DND-41 (cell line): ENCODE measurements around the gene AOPEP.

Experiments used
- ATAC-seq: fragments of 200-7000 bp; cut with Tn5 transposase; 3 replicates; pipeline ENCODE4 v1.9.1; 2021; ENCODE audit warnings: low read depth; ENCODE audit not compliant: insufficient read depth
- DNase-seq: peaks from one replicate; pipeline ENCODE4 v3.0.0-alpha.2; 2020
- H2AFZ ChIP-seq: 2 replicates; pipeline ENCODE4 v1.6.0; 2012; ENCODE audit warnings: low read depth, low read length
- H3K27ac ChIP-seq: 2 replicates; pipeline ENCODE4 v1.5.1; 2012; ENCODE audit warnings: low read length, inconsistent platforms
- H3K27me3 ChIP-seq: fragments of 200-600 bp; sonication (generic); 2 replicates; pipeline ENCODE4 v1.6.0; 2012; ENCODE audit warnings: low read length, mild to moderate bottlenecking, inconsistent platforms; ENCODE audit not compliant: insufficient read depth, poor library complexity
- H3K36me3 ChIP-seq: 2 replicates; pipeline ENCODE4 v1.5.1; 2012; ENCODE audit warnings: low read length, inconsistent platforms; ENCODE audit not compliant: insufficient read depth
- H3K4me1 ChIP-seq: 2 replicates; pipeline ENCODE4 v1.5.1; 2012; ENCODE audit warnings: mild to moderate bottlenecking, low read length; ENCODE audit not compliant: insufficient read depth
- H3K4me2 ChIP-seq: 2 replicates; pipeline ENCODE4 v1.6.0; 2012; ENCODE audit warnings: mild to moderate bottlenecking, moderate library complexity, low read length, inconsistent platforms; ENCODE audit not compliant: insufficient read depth
- H3K4me3 ChIP-seq, 2 experiments: fragments of 200-600 bp in 1 of 2; shearing (Covaris generic) in 1 of 2; 2 replicates each; pipeline ENCODE4 v1.5.1; 2012 to 2016; ENCODE audit warnings: inconsistent platforms in 2 of 2, low read length in 2 of 2, mild to moderate bottlenecking in 2 of 2, low read depth in 1 of 2, moderate library complexity in 1 of 2
- H3K79me2 ChIP-seq: 2 replicates; pipeline ENCODE4 v1.6.0; 2012; ENCODE audit warnings: low read length, inconsistent platforms; ENCODE audit not compliant: insufficient read depth
- H3K9ac ChIP-seq: 2 replicates; pipeline ENCODE4 v1.6.0; 2012; ENCODE audit warnings: low read depth, mild to moderate bottlenecking, inconsistent platforms, low read length, moderate library complexity
- H3K9me3 ChIP-seq: 2 replicates; pipeline ENCODE4 v1.5.1; 2012; ENCODE audit warnings: low read length, moderate library complexity, mild to moderate bottlenecking, inconsistent platforms; ENCODE audit not compliant: insufficient read depth, severe bottlenecking
- H4K20me1 ChIP-seq: 2 replicates; pipeline ENCODE4 v1.6.0; 2012; ENCODE audit warnings: low read length; ENCODE audit not compliant: insufficient read depth
- CTCF ChIP-seq: IDR thresholded peaks from 2 replicates; pipeline ENCODE4 v1.5.1; 2012; ENCODE audit warnings: borderline replicate concordance, low read length, moderate library complexity, mild to moderate bottlenecking; ENCODE audit not compliant: poor library complexity, severe bottlenecking; ENCODE audit errors: extremely low read depth
- EZH2 ChIP-seq: IDR thresholded peaks from 3 replicates; pipeline ENCODE4 v1.6.1; 2012; ENCODE audit warnings: borderline replicate concordance, low read depth, mild to moderate bottlenecking, moderate library complexity, low read length, inconsistent platforms; ENCODE audit not compliant: severe bottlenecking

AOPEP gene

GRCh38 chr9:95005278-95006143 lies 279.0 kb downstream of the AOPEP start:
- H3K27ac ChIP-seq = no peak overlapping the region
- TF ChIP-seq CTCF (no peak), EZH2 (no peak)
- H2AFZ ChIP-seq = no peak overlapping the region
- H4K20me1 ChIP-seq = no peaks in the 10 kb centered on the region
- no peak overlapping the region for H3K4me3 ChIP-seq
- H3K79me2 ChIP-seq = no peaks in the 10 kb centered on the region
- H3K4me1 ChIP-seq = no peaks in the 10 kb centered on the region
- no peaks in the 10 kb centered on the region for H3K36me3 ChIP-seq
- H3K9me3 ChIP-seq = no peaks in the 10 kb centered on the region
- H3K27me3 ChIP-seq = no peaks in the 10 kb centered on the region
- ATAC-seq (no peak), DNase-seq (no peak)
- H3K4me2 ChIP-seq = no peak overlapping the region
- no peak overlapping the region for H3K9ac ChIP-seq

GRCh38 chr9:95007226-95007869 lies 280.8 kb downstream of the AOPEP start:
- no peak for TF ChIP-seq CTCF
- no peak for TF ChIP-seq EZH2
- DNase-seq (no peak), ATAC-seq (no peak)
- H3K27me3 ChIP-seq = no peaks in the 10 kb centered on the region
- H2AFZ ChIP-seq = no peak overlapping the region
- no peaks in the 10 kb centered on the region for H4K20me1 ChIP-seq
- no peaks in the 10 kb centered on the region for H3K9me3 ChIP-seq
- no peaks in the 10 kb centered on the region for H3K79me2 ChIP-seq
- H3K4me3 ChIP-seq = no peak overlapping the region
- no peaks in the 10 kb centered on the region for H3K4me1 ChIP-seq
- no peaks in the 10 kb centered on the region for H3K36me3 ChIP-seq
- no peak overlapping the region for H3K4me2 ChIP-seq
- H3K9ac ChIP-seq = no peak overlapping the region
- H3K27ac ChIP-seq = no peak overlapping the region

GRCh38 chr9:95008151-95008771 lies 281.8 kb downstream of the AOPEP start:
- Histone ChIP-seq H3K27ac (no peak overlapping the region), H3K4me3 (no peak overlapping the region), H3K9ac (no peak overlapping the region), H3K4me2 (no peak overlapping the region), H4K20me1 (no peaks in the 10 kb centered on the region), H3K9me3 (no peaks in the 10 kb centered on the region), H3K27me3 (no peaks in the 10 kb centered on the region), H3K4me1 (no peaks in the 10 kb centered on the region), H3K36me3 (no peaks in the 10 kb centered on the region), H2AFZ (no peak overlapping the region), H3K79me2 (no peaks in the 10 kb centered on the region)
- DNase-seq (no peak), ATAC-seq (no peak)
- TF ChIP-seq EZH2 (no peak), CTCF (no peak)
